ENCODE results near the gene CEP95. TPM values are rescaled to one million over a fixed set of nuclear protein-coding genes. Genes with fewer than 3 reads are reported as not detected.

CEP95 gene
- total RNA-seq, 1 experiment from 2014 or later: 77.0 TPM

DNA sequence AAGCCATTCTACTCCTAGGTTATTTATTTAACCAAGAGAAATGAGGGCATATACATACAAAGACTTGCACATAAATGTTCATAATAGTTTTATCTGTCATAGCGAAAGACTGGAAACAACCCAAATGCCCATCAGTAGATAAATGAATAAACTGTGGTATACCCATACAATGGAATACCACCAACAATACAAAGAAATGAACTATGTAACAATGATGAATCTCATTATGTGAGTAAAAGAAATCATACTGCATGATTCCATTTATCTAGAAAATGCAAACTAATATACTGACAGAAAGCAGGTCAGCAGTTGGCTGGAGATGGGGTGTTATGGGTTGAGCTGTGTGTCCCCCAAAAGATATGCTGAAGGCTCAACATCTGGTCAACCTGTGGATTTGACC, 57.3 kb downstream of the CEP95 start:
- peaks cover 47 to 59% of the 10 kb centered on the region in 2 experiments for H3K36me3 ChIP-seq (ENCODE audit: control insufficient read depth in 1 of 2, insufficient read depth in 2 of 2, low read length in 2 of 2)
- peaks cover 3% of the 10 kb centered on the region; the same call in 1 of the 2 replicates for H4K20me1 ChIP-seq (ENCODE audit: insufficient read depth)
- intact Hi-C loops (cut with micrococcal nuclease): no loop called here
- ChIA-PET RAD21 (ENCODE audit: low non-redundant PET in 1 of 2, low total read pairs in 2 of 2, uncharacterized antibody in 2 of 2, unreplicated experiment in 2 of 2) (no interaction called here), CTCF (no interaction called here), POLR2A (no interaction called here)
- no TSS peak for BruUV-seq (replicated peaks)
- DNase-seq (ENCODE audit: low read depth, low spot score) (no peak), ATAC-seq (no peak)
- no peak overlapping the region for H3K27ac ChIP-seq (ENCODE audit: low read depth, low read length)
- H2AFZ ChIP-seq (ENCODE audit: low read depth, low read length, poor library complexity, severe bottlenecking): no peak overlapping the region
- H3K9me2 ChIP-seq (ENCODE audit: insufficient read depth): no peaks in the 10 kb centered on the region
- H3K9ac ChIP-seq (ENCODE audit: low read length): no peak overlapping the region
- no peaks in the 10 kb centered on the region for H3K9me3 ChIP-seq (ENCODE audit: control insufficient read depth in 1 of 2, insufficient read depth in 1 of 2, low read depth in 1 of 2, low read length in 2 of 2)
- TF ChIP-seq EZH2 (IDR thresholded peaks at IDR 0.05) (no peak), SIN3A (IDR thresholded peaks at IDR 0.05; ENCODE audit: low read depth) (no peak), ZNF274 (IDR thresholded peaks at IDR 0.05; ENCODE audit: low read depth, low read length) (no peak), EGR1 (IDR thresholded peaks at IDR 0.05; ENCODE audit: low read depth) (no peak), EZH2phosphoT487 (IDR thresholded peaks at IDR 0.05; ENCODE audit: borderline replicate concordance) (no peak), POLR2A (IDR thresholded peaks at IDR 0.05; ENCODE audit: borderline replicate concordance, extremely low read depth, insufficient read depth, insufficient read length) (no peak), ZFX (IDR thresholded peaks at IDR 0.05) (no peak), SRF (IDR thresholded peaks at IDR 0.05; ENCODE audit: low read depth) (no peak), TCF7L2 (IDR thresholded peaks at IDR 0.05; ENCODE audit: borderline replicate concordance, extremely low read depth, insufficient read depth, insufficient read length) (no peak), FOSL1 (IDR thresholded peaks at IDR 0.05; ENCODE audit: low read depth) (no peak), CBX3 (IDR thresholded peaks at IDR 0.05; ENCODE audit: low read depth) (no peak), SP1 (IDR thresholded peaks at IDR 0.05; ENCODE audit: low read depth) (no peak), RAD21 (IDR thresholded peaks at IDR 0.05; ENCODE audit: low read depth) (no peak)
- TF ChIP-seq, protein P1, sequence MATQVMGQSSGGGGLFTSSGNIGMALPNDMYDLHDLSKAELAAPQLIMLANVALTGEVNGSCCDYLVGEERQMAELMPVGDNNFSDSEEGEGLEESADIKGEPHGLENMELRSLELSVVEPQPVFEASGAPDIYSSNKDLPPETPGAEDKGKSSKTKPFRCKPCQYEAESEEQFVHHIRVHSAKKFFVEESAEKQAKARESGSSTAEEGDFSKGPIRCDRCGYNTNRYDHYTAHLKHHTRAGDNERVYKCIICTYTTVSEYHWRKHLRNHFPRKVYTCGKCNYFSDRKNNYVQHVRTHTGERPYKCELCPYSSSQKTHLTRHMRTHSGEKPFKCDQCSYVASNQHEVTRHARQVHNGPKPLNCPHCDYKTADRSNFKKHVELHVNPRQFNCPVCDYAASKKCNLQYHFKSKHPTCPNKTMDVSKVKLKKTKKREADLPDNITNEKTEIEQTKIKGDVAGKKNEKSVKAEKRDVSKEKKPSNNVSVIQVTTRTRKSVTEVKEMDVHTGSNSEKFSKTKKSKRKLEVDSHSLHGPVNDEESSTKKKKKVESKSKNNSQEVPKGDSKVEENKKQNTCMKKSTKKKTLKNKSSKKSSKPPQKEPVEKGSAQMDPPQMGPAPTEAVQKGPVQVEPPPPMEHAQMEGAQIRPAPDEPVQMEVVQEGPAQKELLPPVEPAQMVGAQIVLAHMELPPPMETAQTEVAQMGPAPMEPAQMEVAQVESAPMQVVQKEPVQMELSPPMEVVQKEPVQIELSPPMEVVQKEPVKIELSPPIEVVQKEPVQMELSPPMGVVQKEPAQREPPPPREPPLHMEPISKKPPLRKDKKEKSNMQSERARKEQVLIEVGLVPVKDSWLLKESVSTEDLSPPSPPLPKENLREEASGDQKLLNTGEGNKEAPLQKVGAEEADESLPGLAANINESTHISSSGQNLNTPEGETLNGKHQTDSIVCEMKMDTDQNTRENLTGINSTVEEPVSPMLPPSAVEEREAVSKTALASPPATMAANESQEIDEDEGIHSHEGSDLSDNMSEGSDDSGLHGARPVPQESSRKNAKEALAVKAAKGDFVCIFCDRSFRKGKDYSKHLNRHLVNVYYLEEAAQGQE (IDR thresholded peaks at IDR 0.05; ENCODE audit: low read depth): no peak
- TF ChIP-seq, protein P2, sequence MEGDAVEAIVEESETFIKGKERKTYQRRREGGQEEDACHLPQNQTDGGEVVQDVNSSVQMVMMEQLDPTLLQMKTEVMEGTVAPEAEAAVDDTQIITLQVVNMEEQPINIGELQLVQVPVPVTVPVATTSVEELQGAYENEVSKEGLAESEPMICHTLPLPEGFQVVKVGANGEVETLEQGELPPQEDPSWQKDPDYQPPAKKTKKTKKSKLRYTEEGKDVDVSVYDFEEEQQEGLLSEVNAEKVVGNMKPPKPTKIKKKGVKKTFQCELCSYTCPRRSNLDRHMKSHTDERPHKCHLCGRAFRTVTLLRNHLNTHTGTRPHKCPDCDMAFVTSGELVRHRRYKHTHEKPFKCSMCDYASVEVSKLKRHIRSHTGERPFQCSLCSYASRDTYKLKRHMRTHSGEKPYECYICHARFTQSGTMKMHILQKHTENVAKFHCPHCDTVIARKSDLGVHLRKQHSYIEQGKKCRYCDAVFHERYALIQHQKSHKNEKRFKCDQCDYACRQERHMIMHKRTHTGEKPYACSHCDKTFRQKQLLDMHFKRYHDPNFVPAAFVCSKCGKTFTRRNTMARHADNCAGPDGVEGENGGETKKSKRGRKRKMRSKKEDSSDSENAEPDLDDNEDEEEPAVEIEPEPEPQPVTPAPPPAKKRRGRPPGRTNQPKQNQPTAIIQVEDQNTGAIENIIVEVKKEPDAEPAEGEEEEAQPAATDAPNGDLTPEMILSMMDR (IDR thresholded peaks at IDR 0.05 in 2 of 3, conservative IDR thresholded peaks at IDR 0.05 in 1 of 3; ENCODE audit: borderline replicate concordance in 1 of 3, insufficient read depth in 1 of 3, low read depth in 2 of 3, low read length in 2 of 3): no peak
- no peak overlapping the region for H3K4me3 ChIP-seq (replicated peaks in 1 of 2; ENCODE audit: low read depth in 1 of 2, low read length in 2 of 2)
- H3K4me2 ChIP-seq (ENCODE audit: low read length): no peak overlapping the region
- H3K4me1 ChIP-seq (ENCODE audit: control insufficient read depth in 1 of 2, insufficient read depth in 2 of 2, low read length in 2 of 2): no peaks in the 10 kb centered on the region
- H3K27me3 ChIP-seq (ENCODE audit: insufficient read depth, low read length): no peaks in the 10 kb centered on the region
- H3K79me2 ChIP-seq (ENCODE audit: insufficient read depth, low read length): peaks cover 64% of the 10 kb centered on the region

Measured in HCT116 (cell line).